GM10266 (cell line): ENCODE data around the gene LRPPRC.

ENCODE experiments used
- DNase-seq: peaks from one replicate; pipeline ENCODE4 v3.0.0; 2012; ENCODE audit errors: extremely low spot score
- TF ChIP-seq, protein P1 (sequence below): IDR thresholded peaks from 2 replicates; pipeline ENCODE4 v1.5.1; 2012; ENCODE audit warnings: mild to moderate bottlenecking, low read depth; ENCODE audit not compliant: control insufficient read depth, insufficient read depth; ENCODE audit errors: missing control alignments

Gene LRPPRC

DNA sequence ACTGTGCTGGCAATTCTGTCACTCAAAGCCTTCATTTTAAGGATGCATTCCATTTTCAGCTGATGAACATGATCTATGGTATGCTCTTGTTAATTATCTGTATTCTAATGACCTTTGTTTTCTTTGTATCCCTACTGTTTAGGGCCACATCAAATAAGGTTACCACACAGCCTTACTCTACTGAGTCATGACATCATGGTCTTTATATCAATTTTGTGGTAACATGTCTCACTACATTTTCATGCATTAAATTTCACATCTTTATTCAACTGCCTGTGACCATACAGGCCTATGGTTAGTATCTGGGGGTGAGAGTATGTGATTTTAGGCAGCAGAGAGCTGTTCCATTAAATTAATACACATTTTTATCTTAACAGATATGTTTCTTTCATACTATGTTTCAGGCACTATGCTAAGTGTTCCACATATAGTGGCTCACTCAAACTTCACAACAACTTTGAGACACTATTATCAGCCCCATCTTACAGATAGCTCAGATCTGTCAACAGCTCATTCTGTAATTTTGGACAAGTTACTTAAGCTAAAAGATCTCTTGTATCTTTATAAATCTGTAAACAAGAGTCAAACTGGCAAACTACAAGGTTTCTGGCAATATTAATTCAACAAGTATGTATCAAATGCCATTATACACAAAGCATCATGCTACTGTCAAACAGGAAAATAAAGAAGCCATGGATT is 18.0 kb downstream of the LRPPRC start:
- TF ChIP-seq, protein P1, sequence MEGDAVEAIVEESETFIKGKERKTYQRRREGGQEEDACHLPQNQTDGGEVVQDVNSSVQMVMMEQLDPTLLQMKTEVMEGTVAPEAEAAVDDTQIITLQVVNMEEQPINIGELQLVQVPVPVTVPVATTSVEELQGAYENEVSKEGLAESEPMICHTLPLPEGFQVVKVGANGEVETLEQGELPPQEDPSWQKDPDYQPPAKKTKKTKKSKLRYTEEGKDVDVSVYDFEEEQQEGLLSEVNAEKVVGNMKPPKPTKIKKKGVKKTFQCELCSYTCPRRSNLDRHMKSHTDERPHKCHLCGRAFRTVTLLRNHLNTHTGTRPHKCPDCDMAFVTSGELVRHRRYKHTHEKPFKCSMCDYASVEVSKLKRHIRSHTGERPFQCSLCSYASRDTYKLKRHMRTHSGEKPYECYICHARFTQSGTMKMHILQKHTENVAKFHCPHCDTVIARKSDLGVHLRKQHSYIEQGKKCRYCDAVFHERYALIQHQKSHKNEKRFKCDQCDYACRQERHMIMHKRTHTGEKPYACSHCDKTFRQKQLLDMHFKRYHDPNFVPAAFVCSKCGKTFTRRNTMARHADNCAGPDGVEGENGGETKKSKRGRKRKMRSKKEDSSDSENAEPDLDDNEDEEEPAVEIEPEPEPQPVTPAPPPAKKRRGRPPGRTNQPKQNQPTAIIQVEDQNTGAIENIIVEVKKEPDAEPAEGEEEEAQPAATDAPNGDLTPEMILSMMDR, result no peak
- no peak for DNase-seq

DNA sequence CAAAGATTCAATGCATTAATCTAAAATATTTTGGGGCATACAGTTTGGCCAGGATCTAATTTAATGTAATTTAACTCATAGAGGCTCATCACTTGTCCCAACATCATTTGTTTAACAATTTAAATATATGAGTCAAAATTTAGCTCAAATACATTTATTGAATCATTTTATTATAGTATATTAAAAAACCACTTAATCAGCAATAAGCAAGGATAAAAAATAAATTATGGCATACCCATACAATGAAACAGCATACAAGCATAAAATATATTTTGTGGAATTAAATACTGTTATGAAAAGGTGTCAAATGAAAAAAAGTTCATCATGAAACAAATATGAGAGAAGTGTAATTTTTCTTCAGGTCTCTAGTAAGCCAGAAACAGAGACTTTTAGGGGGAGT is 34.9 kb downstream of the LRPPRC start:
- TF ChIP-seq, protein P1, result no peak
- no peak for DNase-seq

DNA sequence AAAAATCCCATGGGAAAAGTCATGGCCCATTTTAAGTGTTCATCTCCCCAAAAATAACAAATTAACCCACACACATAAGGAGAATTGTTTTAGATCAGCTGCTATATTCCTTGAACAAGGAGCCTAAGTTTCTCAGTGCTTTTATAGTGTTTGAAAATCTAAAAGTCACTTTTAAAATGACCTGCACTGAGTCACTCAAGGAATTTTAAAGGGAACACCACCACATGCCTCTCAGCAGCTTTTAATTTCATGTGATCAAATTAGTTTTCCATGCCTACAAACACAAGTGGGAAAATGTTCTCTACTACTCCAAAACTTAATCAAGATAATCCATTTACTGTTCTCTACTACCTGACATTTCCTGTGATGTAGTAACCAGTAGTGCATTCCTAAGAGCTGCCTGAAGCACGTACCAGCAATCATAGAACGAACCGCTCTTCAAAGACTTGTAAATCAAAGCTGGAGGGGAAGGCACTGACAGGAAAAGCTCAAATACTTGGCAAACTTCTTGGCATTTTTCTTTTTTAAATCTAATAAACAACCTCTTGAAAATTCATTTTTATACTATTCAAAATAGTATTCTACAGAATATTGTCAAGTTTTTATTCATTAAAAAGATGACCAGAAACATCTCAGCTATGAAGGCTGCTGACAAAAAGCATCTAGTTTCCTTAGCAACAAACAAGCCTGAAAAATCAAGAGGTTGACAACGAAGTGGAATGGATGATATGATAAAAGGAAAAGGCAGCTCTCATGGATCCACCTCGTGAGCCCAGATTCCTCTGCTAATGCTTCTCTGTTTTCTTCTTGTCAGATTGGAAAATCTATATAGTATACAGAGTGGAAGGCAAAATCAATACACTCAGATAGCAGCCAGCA is 37.2 kb downstream of the LRPPRC start:
- no peak for DNase-seq
- TF ChIP-seq, protein P1, result no peak

DNA sequence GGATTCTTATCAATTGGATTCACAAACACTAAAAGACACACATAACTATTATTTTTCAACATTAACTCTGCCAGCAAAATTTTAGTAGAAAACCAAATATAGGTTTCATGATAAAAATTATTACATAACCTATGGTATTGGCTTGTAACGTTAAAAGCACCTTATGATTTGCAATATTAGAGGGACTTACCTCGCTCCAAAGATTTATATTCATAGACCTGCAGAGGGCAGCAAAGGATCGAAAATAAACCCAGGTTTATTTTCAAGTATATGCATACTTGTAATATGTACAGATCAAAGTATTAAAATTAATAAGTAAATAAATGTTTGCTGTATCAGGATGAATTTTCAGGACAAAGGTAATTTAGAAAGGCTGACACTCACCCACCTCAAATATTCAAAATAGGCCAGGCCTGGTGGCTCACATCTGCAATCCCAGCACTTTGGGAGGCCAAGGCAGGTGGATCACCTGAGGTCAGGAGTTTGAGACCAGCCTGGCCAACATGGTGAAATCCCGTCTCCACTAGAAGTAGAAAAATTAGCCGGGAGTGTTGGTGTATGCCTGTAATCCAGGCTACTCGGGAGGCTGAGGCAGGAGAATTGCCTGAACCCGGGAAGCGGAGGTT is 45.3 kb downstream of the LRPPRC start:
- peak; percentile 9 for DNase-seq
- TF ChIP-seq, protein P1, result peak; percentile 45

DNA sequence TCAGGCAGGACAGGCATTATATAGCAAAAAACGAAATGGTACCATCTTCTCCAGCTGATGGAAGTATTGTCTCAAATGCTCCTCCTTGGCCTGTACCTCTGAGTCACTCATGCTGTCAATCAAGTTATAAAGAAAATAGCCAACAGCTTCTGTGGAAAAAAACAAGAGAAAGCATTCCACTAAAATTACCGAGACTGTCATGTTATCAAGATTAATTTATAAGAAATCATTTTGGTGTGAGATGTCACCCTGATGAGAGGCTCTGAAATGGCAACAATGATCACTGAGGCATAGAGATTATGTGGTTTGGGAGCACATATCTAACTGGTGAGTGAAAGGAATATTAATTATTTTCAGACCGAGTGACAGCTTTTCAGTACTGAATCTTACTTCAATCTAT is 47.4 kb downstream of the LRPPRC start:
- TF ChIP-seq, protein P1, result no peak
- no peak for DNase-seq

DNA sequence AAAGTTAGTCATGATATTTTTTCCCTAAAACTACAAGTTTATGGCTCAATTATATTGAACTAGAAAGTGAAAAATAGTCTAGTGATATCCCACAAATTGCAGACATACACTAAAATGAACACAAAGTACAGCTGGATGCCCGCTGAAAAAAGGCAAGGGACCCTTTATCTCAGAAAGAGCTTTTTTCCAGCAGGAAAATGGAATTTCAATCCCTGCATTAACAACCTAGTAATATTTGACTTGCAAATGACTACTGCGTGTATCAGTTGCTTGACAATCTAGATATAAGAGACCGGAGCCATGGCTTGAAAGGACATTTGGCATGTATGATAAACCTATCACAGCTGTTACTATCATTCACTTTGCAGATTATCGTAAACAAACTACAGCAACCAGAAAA is 49.1 kb downstream of the LRPPRC start:
- TF ChIP-seq, protein P1, result no peak
- DNase-seq, result no peak
